GM19452 (cell line): ENCODE measurements around the gene KPNA5.
"Not testable (repeated sequence)": the region's sequence is repeated elsewhere in the genome, so short reads cannot be mapped to it uniquely, and the experiment has no call there.

Experiments used
- ATAC-seq: cut with Tn5 transposase; IDR thresholded peaks from one replicate; pipeline ENCODE4 v1.9.1; 2021; ENCODE audit not compliant: unreplicated experiment

KPNA5 gene

GRCh38 chr6:116680880-116681672 is at the start of gene KPNA5:
KPNA5 (plus strand) TSS chr6:116681211; CDS start chr6:116681335, 124 bp downstream.
- ATAC-seq, result peak; percentile 88

DNA sequence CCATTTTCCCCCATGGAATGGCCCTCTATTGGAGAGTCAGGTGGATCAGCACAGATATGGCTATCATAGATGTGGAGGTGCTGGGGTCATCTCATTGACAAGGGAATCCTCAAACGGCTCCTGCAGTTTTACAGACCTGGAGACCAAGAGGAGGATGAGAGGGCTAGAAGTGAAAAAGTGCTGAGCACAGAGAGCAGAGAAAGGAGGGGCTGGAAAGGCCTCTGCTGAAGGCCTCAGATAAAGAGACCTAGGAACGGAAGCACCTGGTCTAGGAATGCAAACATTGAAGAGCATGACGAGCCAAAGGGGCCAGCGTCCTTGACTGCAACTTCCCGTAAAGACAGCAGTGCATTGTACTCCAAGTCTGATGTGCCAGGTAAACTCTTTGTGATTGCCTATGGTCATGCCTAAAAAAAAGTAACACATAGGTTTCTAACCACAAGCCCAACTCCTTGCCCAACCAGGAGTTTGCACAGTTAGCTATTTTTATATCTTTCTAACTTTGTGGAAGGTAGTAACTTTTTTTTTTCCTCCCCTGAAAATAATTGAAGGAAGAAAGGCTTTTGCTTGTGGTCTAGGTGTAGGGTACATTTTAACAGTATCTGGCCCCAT is 49.5 kb upstream of the KPNA5 start:
- ATAC-seq, result peak; percentile 51

DNA sequence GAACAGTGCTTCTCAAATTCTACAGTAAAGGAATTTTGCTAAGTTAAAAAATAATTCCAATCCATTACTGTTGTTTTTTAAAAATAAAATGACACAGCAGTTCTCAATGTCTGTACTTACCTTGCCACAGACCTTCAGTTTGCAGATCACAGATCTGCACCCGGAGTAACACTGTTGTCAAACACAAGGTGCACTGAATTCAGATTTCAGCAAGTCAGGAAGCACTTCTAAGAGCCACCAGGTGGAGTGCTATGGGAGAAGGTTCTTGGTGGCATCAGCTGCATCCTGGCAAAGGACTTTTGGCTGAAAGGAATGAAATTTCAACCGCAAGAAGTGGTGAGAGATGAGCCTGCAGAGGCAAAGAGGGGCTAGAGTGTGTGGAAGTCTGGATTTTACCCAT is 47.3 kb upstream of the KPNA5 start:
- ATAC-seq, result no peak

GRCh38 chr6:116648156-116648555 is 32.9 kb upstream of the KPNA5 start:
- ATAC-seq, result no peak

GRCh38 chr6:116649129-116649528 is 31.9 kb upstream of the KPNA5 start:
- no peak for ATAC-seq

GRCh38 chr6:116651916-116652315 is 29.1 kb upstream of the KPNA5 start:
- no peak for ATAC-seq

DNA sequence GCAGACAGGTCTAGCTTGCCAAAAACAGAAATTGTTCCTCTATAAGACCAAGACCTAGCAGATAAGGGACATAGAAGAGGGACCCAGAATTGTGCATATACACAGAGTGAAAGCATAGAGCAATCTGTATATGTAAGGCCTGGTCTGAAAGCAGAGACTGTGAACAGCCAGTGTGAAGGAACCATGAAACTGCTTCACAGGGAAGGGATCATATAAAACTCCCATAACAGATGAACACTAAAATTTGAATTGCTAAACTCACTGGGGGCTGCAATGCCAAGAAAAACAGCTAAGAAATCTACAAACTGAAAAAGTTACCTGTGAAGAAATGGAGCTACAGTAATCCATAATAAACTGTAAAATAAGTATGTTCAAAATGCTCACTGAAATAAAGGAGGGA is 19.4 kb upstream of the KPNA5 start:
- no peak for ATAC-seq

DNA sequence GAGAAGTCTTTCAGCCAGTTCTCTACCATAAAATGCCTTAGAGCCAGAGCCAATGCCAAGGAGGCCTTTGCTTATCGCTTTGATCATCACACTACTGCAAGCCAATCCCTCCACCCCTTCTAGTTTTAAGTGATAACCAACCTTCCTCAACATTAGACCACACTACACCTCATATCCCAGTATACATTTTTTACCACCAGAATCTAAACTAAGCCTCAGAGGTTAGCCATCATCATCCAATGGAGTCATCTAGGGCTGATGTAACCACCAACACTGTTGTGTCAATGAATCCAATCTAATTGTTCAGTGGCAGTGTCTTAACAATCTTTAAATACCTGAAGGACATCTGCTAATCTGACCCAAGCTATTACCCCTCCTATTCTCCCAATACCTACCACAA is 18.8 kb upstream of the KPNA5 start:
- no peak for ATAC-seq

- no peak for ATAC-seq
Measured at GRCh38 chr6:116663308-116663707, 17.7 kb upstream of the KPNA5 start.

DNA sequence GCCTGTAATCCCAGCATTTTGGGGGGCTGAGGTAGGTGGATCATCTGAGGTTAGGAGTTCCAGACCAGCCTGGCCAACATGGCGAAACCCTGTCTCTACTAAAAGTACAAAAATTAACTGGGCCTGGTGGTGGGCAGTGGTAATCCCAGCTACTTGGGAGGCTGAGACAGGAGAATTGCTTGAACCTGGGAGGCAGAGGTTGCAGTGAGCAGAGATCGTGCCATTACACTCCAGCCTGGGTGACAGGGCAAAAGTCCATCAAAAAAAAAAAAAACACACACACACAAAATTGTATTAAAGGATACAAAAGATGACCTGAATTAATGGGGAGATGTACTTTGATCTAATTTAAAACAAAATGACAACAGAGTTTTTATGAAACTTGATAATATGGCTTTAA is 16.8 kb upstream of the KPNA5 start:
- not testable (repeated sequence) for ATAC-seq

DNA sequence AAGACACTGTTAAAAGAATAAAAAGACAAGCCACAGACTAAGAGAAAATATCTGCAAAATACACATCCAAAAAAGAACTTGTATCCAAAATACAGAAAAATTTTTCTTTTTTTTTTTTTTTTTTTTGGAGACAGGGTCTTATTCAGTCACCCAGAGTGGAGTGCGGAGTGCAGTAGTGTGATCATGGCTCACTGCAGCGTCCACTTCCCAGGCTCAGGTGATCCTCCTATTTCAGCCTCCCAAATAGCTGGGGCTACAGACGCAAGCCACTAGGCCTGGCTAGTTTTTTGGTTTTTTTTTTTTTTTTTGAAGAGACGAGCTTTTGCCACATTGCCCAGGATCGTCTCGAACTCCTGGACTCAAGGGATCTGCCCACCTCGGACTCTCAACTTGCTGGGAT is 15.5 kb upstream of the KPNA5 start:
- ATAC-seq, result no peak

- ATAC-seq, result peak; percentile 36
Measured at GRCh38 chr6:116666869-116667268, 14.1 kb upstream of the KPNA5 start.

- ATAC-seq, result no peak
Measured at GRCh38 chr6:116667623-116668022, 13.4 kb upstream of the KPNA5 start.

- ATAC-seq, result no peak
Measured at GRCh38 chr6:116672306-116672705, 8.7 kb upstream of the KPNA5 start.

- no peak for ATAC-seq
Measured at GRCh38 chr6:116676021-116676420, 5.0 kb upstream of the KPNA5 start.

DNA sequence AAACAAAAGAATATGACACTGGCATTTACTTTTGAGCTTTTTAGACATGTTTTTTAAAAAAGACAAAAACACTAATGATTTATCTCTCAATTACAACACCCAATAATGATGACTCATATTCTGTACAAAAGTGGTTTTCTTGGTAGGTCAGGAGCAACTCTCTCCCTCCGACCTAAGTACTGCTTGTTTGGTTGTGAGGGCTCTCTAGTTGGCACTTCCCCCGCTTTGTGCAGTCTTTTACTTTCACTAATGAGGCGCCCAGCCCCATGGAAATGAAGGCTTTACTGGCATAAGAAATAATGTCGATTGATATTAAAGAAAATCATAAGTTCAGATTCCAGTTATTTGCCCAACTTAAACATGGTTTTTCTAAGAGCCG is 1.3 kb downstream of the KPNA5 start:
- peak; percentile 39 for ATAC-seq

- no peak for ATAC-seq
Measured at GRCh38 chr6:116685437-116685993, 4.5 kb downstream of the KPNA5 start.

DNA sequence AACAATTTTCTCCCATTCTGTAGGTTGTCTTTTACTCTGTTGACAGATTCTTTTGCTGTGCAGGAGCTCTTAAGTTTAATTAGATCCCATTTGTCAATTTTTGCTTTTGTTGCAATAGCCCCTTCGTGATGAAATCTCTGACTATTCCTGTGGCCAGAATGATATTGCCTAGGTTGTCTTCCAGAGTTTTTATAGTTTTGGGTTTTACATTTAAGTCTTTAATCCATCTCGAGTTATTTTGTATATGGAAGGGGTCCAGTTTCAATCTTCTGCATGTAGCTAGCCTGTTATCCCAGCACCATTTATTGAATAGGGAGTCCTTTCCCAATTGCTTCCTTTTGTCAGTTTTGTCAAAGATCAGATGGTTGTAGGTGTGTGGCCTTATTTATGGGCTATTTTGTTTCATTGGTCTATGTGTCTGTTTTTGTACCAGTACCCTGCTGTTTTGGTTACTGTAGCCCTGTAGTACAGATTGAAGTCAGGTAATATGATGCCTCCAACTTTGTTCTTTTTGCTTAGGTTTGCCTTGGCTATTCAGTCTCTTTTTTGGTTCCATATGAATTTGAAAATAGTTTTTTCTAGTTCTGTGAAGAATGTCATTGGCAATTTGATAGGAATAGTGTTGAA is 5.6 kb downstream of the KPNA5 start:
- not testable (repeated sequence) for ATAC-seq

DNA sequence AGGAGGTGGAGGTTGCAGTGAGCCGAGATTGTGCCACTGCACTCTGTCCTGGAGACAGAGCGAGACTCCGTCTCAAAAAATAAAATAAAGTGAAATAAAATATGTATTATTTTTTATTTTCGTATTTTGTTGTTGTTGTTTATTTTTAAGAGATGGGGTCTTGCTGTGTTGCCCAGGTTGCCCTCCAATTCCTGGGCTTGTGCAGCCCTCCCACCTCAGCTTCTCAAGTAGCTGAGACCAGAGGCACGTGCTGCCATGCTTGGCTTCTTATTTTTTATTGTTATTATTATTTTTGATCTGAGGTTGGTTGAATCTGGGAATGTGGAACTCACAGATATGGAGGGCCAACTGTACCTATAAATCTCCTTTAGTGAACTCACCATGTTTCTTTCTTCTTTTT is 10.1 kb downstream of the KPNA5 start:
- ATAC-seq, result no peak

DNA sequence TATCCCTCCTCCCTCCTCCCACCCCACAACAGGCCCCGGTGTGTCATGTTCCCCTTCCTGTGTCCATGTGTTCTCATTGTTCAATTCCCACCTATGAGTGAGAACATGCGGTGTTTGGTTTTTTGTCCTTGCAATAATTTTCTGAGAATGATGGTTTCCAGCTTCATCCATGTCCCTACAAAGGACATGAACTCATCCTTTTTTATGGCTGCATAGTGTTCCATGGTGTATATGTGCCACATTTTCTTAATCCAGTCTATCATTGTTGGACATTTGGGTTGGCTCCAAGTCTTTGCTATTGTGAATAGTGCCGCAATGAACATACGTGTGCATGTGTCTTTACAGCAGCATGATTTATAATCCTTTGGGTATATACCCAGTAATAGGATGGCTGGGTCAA is 11.9 kb downstream of the KPNA5 start:
- not testable (repeated sequence) for ATAC-seq

- ATAC-seq, result not testable (repeated sequence)
Measured at GRCh38 chr6:116693275-116693674, 12.3 kb downstream of the KPNA5 start.

GRCh38 chr6:116695401-116695800 is 14.4 kb downstream of the KPNA5 start:
- ATAC-seq, result peak; percentile 86
